OCI-LY3 (cell line): ENCODE results near the gene ACTL6B.

Source experiments
- CTCF ChIP-seq: fragments of 200-600, 300-600 bp; sonication (generic); IDR thresholded peaks from 2 replicates; pipeline ENCODE4 v1.5.1; 2014; ENCODE audit warnings: antibody characterized with exemption, low read length, low read depth
- EZH2phosphoT487 ChIP-seq: fragments of 200-600 bp; shearing (Covaris generic); IDR thresholded peaks from 2 replicates; pipeline ENCODE4 v1.6.1; 2018; ENCODE audit warnings: antibody characterized with exemption, mixed run types, low read depth

- TF ChIP-seq CTCF (no peak), EZH2phosphoT487 (no peak)
These were observed 11.8 kb upstream of the ACTL6B start for GRCh38 chr7:100668069-100668449.
